ENCODE measurements around the gene PGRMC2. TPM values are rescaled to one million over a fixed set of nuclear protein-coding genes. Genes with fewer than 3 reads are reported as not detected.

PGRMC2 gene
- total and polyA plus RNA-seq, 4 donors, result 28.9 to 44.3 (median 32.1) TPM

- TF ChIP-seq FOXA1 (IDR thresholded peaks at IDR 0.05), result no peak
- no peak for TF ChIP-seq GABPA (IDR thresholded peaks at IDR 0.05 in 1 of 2, conservative IDR thresholded peaks at IDR 0.05 in 1 of 2)
- TF ChIP-seq REST (IDR thresholded peaks at IDR 0.05), result no peak
- TF ChIP-seq EGR1 (IDR thresholded peaks at IDR 0.05; ENCODE audit: low read depth in 2 of 2), result no peak
- no peak for TF ChIP-seq MAX (IDR thresholded peaks at IDR 0.05)
- TF ChIP-seq HNF4G (IDR thresholded peaks at IDR 0.05), result no peak
- TF ChIP-seq HNF4A (conservative IDR thresholded peaks at IDR 0.05), result no peak
- no peak for TF ChIP-seq CTCF (IDR thresholded peaks at IDR 0.05; ENCODE audit: low read depth, low read length, missing input control)
- TF ChIP-seq ATF3 (IDR thresholded peaks at IDR 0.05), result no peak
- no peak for TF ChIP-seq YY1 (IDR thresholded peaks at IDR 0.05)
- H3K27me3 ChIP-seq (ENCODE audit: control insufficient read depth in 4 of 4, insufficient read depth in 4 of 4, low read length in 3 of 4), result no peaks in the 10 kb centered on the region
- WGBS, result 96% methylated on average over 6 of the region's 6 CpGs
- no peaks in the 10 kb centered on the region for H3K4me1 ChIP-seq (ENCODE audit: control insufficient read depth in 4 of 4, insufficient read depth in 4 of 4, low read length in 3 of 4)
- no peak overlapping the region for H3K9ac ChIP-seq (ENCODE audit: low read depth in 1 of 2, low read length in 2 of 2)
- H3K9me3 ChIP-seq (ENCODE audit: control insufficient read depth in 4 of 4, low read length in 3 of 4), result no peaks in the 10 kb centered on the region
- H3K4me3 ChIP-seq (ENCODE audit: low read depth in 1 of 3, low read length in 3 of 3), result no peak overlapping the region
- H3K27ac ChIP-seq (ENCODE audit: low read depth in 1 of 2, low read length in 2 of 2), result no peak overlapping the region
- DNase-seq (ENCODE audit: low spot score), result no peak
- H3K36me3 ChIP-seq (ENCODE audit: control insufficient read depth in 4 of 4, insufficient read depth in 3 of 4, low read depth in 1 of 4, low read length in 3 of 4), result no peaks in the 10 kb centered on the region
Measured at GRCh38 chr4:128333309-128334018, 45.9 kb upstream of the PGRMC2 start.

GRCh38 chr4:128332081-128332480 lies 44.5 kb upstream of the PGRMC2 start:
- DNase-seq (ENCODE audit: low spot score), result no peak
- TF ChIP-seq EGR1 (IDR thresholded peaks at IDR 0.05; ENCODE audit: low read depth in 2 of 2) (no peak), RXRA (IDR thresholded peaks at IDR 0.05) (no peak), YY1 (IDR thresholded peaks at IDR 0.05) (no peak)
- H3K36me3 ChIP-seq (ENCODE audit: control insufficient read depth in 4 of 4, insufficient read depth in 3 of 4, low read depth in 1 of 4, low read length in 3 of 4), result no peaks in the 10 kb centered on the region

GRCh38 chr4:128329638-128330037 lies 42.0 kb upstream of the PGRMC2 start:
- no peaks in the 10 kb centered on the region for H3K9me3 ChIP-seq (ENCODE audit: control insufficient read depth in 4 of 4, low read length in 3 of 4)
- H3K36me3 ChIP-seq (ENCODE audit: control insufficient read depth in 4 of 4, insufficient read depth in 3 of 4, low read depth in 1 of 4, low read length in 3 of 4), result peaks cover 0 to 2% (median 0%) of the 10 kb centered on the region in 4 donors
- no peak overlapping the region for H3K9ac ChIP-seq (ENCODE audit: low read depth in 1 of 2, low read length in 2 of 2)
- no peaks in the 10 kb centered on the region for H3K4me1 ChIP-seq (ENCODE audit: control insufficient read depth in 4 of 4, insufficient read depth in 4 of 4, low read length in 3 of 4)
- no peak for DNase-seq (ENCODE audit: low spot score)
- H3K27ac ChIP-seq (ENCODE audit: low read depth in 1 of 2, low read length in 2 of 2), result no peak overlapping the region
- 88% methylated on average over 4 of the region's 4 CpGs for WGBS
- H3K4me3 ChIP-seq (ENCODE audit: low read depth in 1 of 3, low read length in 3 of 3), result no peak overlapping the region
- no peaks in the 10 kb centered on the region for H3K27me3 ChIP-seq (ENCODE audit: control insufficient read depth in 4 of 4, insufficient read depth in 4 of 4, low read length in 3 of 4)
- TF ChIP-seq HNF4A (conservative IDR thresholded peaks at IDR 0.05) (no peak), HNF4G (IDR thresholded peaks at IDR 0.05) (no peak), RXRA (IDR thresholded peaks at IDR 0.05) (no peak), FOXA1 (IDR thresholded peaks at IDR 0.05) (no peak), RAD21 (IDR thresholded peaks at IDR 0.05) (no peak), NR2F2 (IDR thresholded peaks at IDR 0.05) (no peak), MAX (IDR thresholded peaks at IDR 0.05) (no peak), TAF1 (conservative IDR thresholded peaks at IDR 0.05) (no peak), FOXA2 (IDR thresholded peaks at IDR 0.05) (no peak), ZBTB33 (IDR thresholded peaks at IDR 0.05) (no peak), JUND (IDR thresholded peaks at IDR 0.05) (no peak), EGR1 (IDR thresholded peaks at IDR 0.05; ENCODE audit: low read depth in 2 of 2) (no peak), SP1 (IDR thresholded peaks at IDR 0.05) (no peak), YY1 (IDR thresholded peaks at IDR 0.05) (no peak), ATF3 (IDR thresholded peaks at IDR 0.05) (no peak)

More at GRCh38 chr4:128332081-128332480, 44.5 kb upstream of the PGRMC2 start:
- H3K27ac ChIP-seq (ENCODE audit: low read depth in 1 of 2, low read length in 2 of 2), result no peak overlapping the region
- no peaks in the 10 kb centered on the region for H3K27me3 ChIP-seq (ENCODE audit: control insufficient read depth in 4 of 4, insufficient read depth in 4 of 4, low read length in 3 of 4)
- no peaks in the 10 kb centered on the region for H3K4me1 ChIP-seq (ENCODE audit: control insufficient read depth in 4 of 4, insufficient read depth in 4 of 4, low read length in 3 of 4)
- H3K4me3 ChIP-seq (ENCODE audit: low read depth in 1 of 3, low read length in 3 of 3), result no peak overlapping the region
- H3K9ac ChIP-seq (ENCODE audit: low read depth in 1 of 2, low read length in 2 of 2), result no peak overlapping the region
- H3K9me3 ChIP-seq (ENCODE audit: control insufficient read depth in 4 of 4, low read length in 3 of 4), result no peaks in the 10 kb centered on the region
